HEK293 (cell line): Measurements from ENCODE around the gene SRMS.
A peak's percentile ranks its signal among the peaks of the same experiment; 100 is the strongest.

Experiments used
- ZNF146 ChIP-seq: fragments of 450-650 bp; formaldehyde crosslinking; IDR thresholded peaks from 2 replicates; pipeline ENCODE4 v1.5.1; 2016; ENCODE audit warnings: missing biosample characterization, missing genetic modification characterization
- ZNF473 ChIP-seq: fragments of 450-650 bp; formaldehyde crosslinking; IDR thresholded peaks from 2 replicates; pipeline ENCODE4 v1.5.1; 2017; ENCODE audit warnings: missing biosample characterization, missing genetic modification characterization
- ZNF548 ChIP-seq: fragments of 450-650 bp; formaldehyde crosslinking; IDR thresholded peaks from 2 replicates; pipeline ENCODE4 v1.5.1; 2016; ENCODE audit warnings: missing biosample characterization, missing genetic modification characterization
- TF ChIP-seq, protein P1 (sequence below): fragments of 450-650 bp; formaldehyde crosslinking; IDR thresholded peaks from 2 replicates; pipeline ENCODE4 v1.5.1; 2016; ENCODE audit warnings: missing biosample characterization, missing genetic modification characterization
- TF ChIP-seq, protein P2 (sequence below): IDR thresholded peaks from 2 replicates; pipeline ENCODE4 v1.6.1; 2011; ENCODE audit warnings: mild to moderate bottlenecking, low read depth, low read length, borderline replicate concordance

DNA sequence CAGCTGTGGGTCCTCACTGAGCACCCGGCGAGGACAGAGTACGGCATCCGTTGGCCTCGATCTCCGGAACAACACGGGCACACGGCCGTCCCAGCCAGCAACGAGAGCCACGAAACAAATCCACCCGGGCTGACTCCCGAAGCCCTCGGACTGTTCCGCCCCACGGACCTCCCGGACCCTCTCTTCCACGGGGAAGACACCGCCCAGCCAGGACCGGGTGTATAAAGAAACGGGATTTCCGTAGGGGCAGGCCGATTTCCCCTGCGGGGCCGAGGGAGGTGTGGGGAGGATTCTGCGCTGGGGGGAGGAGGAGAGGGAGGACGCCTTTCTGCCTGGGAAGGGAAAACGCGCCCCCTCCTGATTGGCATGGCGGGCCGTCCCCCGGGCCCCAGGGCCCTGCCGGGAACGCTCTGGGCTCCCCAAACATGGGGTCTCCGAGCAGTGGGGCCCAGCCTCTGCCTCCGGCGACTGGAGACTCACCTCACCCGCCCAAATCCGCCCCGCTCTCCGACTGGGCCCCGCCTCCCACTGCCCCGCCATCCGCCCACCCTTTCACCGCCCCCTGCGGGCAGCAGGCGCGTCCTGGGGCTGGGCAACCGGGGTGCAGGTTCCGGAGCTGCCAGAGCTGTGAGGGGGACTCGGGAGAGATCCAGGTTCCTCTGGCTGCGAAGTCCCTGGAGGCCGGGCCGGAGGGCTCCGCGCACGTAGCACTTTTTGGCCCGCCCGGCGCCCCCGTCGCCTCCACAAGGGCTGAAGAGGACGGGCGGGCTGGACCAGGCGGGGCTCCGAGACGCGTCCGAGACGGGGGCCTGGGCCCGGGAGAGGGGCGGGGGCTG is 27.7 kb downstream of the SRMS start:
- TF ChIP-seq, protein P1, sequence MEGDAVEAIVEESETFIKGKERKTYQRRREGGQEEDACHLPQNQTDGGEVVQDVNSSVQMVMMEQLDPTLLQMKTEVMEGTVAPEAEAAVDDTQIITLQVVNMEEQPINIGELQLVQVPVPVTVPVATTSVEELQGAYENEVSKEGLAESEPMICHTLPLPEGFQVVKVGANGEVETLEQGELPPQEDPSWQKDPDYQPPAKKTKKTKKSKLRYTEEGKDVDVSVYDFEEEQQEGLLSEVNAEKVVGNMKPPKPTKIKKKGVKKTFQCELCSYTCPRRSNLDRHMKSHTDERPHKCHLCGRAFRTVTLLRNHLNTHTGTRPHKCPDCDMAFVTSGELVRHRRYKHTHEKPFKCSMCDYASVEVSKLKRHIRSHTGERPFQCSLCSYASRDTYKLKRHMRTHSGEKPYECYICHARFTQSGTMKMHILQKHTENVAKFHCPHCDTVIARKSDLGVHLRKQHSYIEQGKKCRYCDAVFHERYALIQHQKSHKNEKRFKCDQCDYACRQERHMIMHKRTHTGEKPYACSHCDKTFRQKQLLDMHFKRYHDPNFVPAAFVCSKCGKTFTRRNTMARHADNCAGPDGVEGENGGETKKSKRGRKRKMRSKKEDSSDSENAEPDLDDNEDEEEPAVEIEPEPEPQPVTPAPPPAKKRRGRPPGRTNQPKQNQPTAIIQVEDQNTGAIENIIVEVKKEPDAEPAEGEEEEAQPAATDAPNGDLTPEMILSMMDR (tag by site-specific recombination): peak; percentile 71
- TF ChIP-seq ZNF146 (no peak), ZNF548 (no peak), ZNF473 (no peak)
- TF ChIP-seq, protein P2, sequence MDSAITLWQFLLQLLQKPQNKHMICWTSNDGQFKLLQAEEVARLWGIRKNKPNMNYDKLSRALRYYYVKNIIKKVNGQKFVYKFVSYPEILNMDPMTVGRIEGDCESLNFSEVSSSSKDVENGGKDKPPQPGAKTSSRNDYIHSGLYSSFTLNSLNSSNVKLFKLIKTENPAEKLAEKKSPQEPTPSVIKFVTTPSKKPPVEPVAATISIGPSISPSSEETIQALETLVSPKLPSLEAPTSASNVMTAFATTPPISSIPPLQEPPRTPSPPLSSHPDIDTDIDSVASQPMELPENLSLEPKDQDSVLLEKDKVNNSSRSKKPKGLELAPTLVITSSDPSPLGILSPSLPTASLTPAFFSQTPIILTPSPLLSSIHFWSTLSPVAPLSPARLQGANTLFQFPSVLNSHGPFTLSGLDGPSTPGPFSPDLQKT: no peak
